CD4-positive, alpha-beta T cell treated with Interleukin-6 for 4 hours (primary cell): Measurements from ENCODE around the gene ALDH1L2.
"Not testable (repeated sequence)": the region's sequence is repeated elsewhere in the genome, so short reads cannot be mapped to it uniquely, and the experiment has no call there.

Source experiments
- DNase-seq: peaks from one replicate; pipeline ENCODE4 v3.0.0-alpha.2; 2020; ENCODE audit warnings: mixed read lengths

ALDH1L2 gene

GRCh38 chr12:105084251-105085250, at the start of gene ALDH1L2:
ALDH1L2 (minus strand) TSS chr12:105084458; CDS start chr12:105084436, 22 bp downstream.
- DNase-seq: peak; percentile 53

- DNase-seq: no peak
These were observed 36.3 kb upstream of the ALDH1L2 start for GRCh38 chr12:105120551-105120950.

GRCh38 chr12:105116969-105117368, 32.7 kb upstream of the ALDH1L2 start:
- no peak for DNase-seq

GRCh38 chr12:105113094-105113493, 28.8 kb upstream of the ALDH1L2 start:
- DNase-seq: no peak

- no peak for DNase-seq
These were observed 26.6 kb upstream of the ALDH1L2 start for GRCh38 chr12:105110851-105111250.

- no peak for DNase-seq
These were observed 25.4 kb upstream of the ALDH1L2 start for GRCh38 chr12:105109465-105110212.

GRCh38 chr12:105107494-105108371, 23.5 kb upstream of the ALDH1L2 start, which contains the start of gene WASHC4:
WASHC4 (plus strand) TSS chr12:105107731; CDS start chr12:105107801, 70 bp downstream.
- peak; percentile 94 for DNase-seq

GRCh38 chr12:105107171-105107493, 22.9 kb upstream of the ALDH1L2 start:
- DNase-seq: no peak

- DNase-seq: no peak
These were observed 22.4 kb upstream of the ALDH1L2 start for GRCh38 chr12:105106621-105107020.

GRCh38 chr12:105104762-105105161, 20.5 kb upstream of the ALDH1L2 start:
- DNase-seq: no peak

GRCh38 chr12:105102673-105103072, 18.4 kb upstream of the ALDH1L2 start:
- no peak for DNase-seq

- no peak for DNase-seq
These were observed 16.7 kb upstream of the ALDH1L2 start for GRCh38 chr12:105100998-105101397.

GRCh38 chr12:105100207-105100985, 16.1 kb upstream of the ALDH1L2 start:
- DNase-seq: no peak

GRCh38 chr12:105099356-105099755, 15.1 kb upstream of the ALDH1L2 start:
- DNase-seq: no peak

- DNase-seq: not testable (repeated sequence)
These were observed 11.1 kb upstream of the ALDH1L2 start for GRCh38 chr12:105095338-105095737.

- no peak for DNase-seq
These were observed 8.1 kb upstream of the ALDH1L2 start for GRCh38 chr12:105092336-105092735.

- no peak for DNase-seq
These were observed 7.4 kb upstream of the ALDH1L2 start for GRCh38 chr12:105091476-105092206.

- no peak for DNase-seq
These were observed 6.1 kb upstream of the ALDH1L2 start for GRCh38 chr12:105090361-105090760.

- no peak for DNase-seq
These were observed 5.6 kb upstream of the ALDH1L2 start for GRCh38 chr12:105089817-105090216.

GRCh38 chr12:105085501-105085900, 1.2 kb upstream of the ALDH1L2 start:
- DNase-seq: no peak

- DNase-seq: no peak
These were observed 630 bp downstream of the ALDH1L2 start for GRCh38 chr12:105083551-105084105.
